ENCODE data around the gene HECW1.

HECW1 gene

DNA sequence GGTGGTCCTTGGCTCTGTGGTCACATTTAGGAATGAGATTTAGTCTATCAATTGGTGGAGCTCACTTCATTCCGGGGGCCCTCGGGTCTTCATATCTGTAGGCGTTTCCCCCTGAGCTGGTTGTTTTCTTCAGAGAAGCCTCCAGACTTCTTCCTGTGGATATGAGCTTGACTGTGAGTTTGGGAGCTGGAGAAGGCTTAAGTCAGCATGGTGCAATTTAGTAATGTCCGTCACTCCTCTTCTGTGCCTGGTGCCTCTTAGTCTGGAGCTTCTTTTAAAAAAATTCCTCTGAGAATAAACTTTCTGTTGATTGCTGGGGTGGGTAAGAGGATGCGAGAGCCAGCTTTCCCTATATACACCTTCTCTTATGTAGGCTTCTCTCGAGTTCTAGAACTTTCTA lies 40.2 kb downstream of the HECW1 start:
- H3K4me1 Mint-ChIP-seq, result no peaks in the 10 kb centered on the region
- no peaks in the 10 kb centered on the region for H3K36me3 Mint-ChIP-seq
- no peaks in the 10 kb centered on the region for H3K9me3 Mint-ChIP-seq
- no peak overlapping the region for H3K4me3 Mint-ChIP-seq
- no peak overlapping the region for H3K27ac Mint-ChIP-seq
- ATAC-seq, result no peak
- H3K27me3 Mint-ChIP-seq, result peaks cover 17% of the 10 kb centered on the region

DNA sequence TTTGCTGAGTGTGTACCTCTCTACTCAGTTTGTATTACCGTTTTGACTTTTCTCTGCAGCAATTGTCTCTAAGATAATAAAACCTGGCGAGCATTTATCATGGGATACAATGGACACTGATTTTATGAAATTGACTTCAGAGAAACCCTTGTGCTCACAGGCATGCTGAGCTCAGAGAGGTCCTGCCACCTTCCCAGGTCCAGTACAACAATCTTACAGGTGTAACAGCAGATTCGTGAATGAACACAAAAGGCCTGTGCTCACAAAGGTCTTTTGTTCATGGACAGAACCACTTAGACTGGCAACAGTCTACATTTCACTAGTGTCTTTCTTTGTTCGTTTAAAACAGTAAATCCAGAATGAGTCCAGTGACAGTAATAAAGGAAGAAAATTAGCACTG lies 43.2 kb downstream of the HECW1 start:
- Mint-ChIP-seq H3K36me3 (no peaks in the 10 kb centered on the region), H3K27ac (no peak overlapping the region), H3K4me3 (no peak overlapping the region), H3K9me3 (no peaks in the 10 kb centered on the region), H3K4me1 (no peaks in the 10 kb centered on the region), H3K27me3 (peaks cover 9% of the 10 kb centered on the region)
- no peak for ATAC-seq

DNA sequence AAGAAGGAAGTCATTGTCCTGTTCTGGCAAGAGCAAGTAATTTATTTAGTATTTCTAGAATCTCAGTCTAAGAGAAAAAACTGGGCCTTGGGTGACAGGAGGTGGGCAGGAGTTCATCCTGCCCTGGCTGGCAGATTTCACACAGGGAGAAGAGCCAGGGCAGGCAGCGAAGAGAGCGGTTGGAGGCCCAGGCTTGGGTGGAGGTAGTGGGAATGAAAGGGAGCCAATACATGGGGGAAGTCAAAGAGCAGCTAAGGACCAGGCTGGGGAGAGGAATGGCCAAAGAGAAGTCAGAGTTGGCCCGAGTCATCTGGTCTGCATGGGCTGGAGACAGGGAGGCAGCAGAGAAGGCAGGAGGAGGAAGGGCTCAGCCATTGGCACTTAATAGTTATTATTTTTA lies 51.4 kb downstream of the HECW1 start:
- peaks cover 6% of the 10 kb centered on the region for H3K4me1 Mint-ChIP-seq
- H3K36me3 Mint-ChIP-seq, result no peaks in the 10 kb centered on the region
- H3K4me3 Mint-ChIP-seq, result no peak overlapping the region
- peaks cover 14% of the 10 kb centered on the region for H3K27me3 Mint-ChIP-seq
- H3K27ac Mint-ChIP-seq, result no peak overlapping the region
- no peak for ATAC-seq
- H3K9me3 Mint-ChIP-seq, result no peaks in the 10 kb centered on the region

DNA sequence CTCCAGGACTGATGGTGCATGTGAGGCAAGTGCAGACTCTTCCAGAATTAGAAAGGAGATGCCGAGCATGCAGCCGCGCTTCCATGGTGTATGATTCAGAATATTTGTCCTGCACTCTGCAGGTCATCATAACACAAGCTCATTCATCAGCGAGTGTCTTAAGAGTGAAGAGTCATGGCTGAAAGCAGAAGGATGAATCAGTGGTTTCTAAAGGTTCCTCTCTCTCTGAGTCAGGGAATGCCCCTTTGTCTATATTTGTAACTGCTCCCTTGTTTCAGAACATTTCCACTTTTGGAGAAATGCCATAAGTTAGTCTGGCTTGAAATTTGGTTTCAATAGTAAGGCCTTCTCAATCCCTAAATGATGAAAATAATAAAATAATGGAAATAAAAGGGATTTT lies 52.3 kb downstream of the HECW1 start:
- Mint-ChIP-seq H3K27me3 (peaks cover 14% of the 10 kb centered on the region), H3K9me3 (no peaks in the 10 kb centered on the region), H3K4me3 (no peak overlapping the region), H3K27ac (no peak overlapping the region), H3K4me1 (peaks cover 6% of the 10 kb centered on the region), H3K36me3 (no peaks in the 10 kb centered on the region)
- ATAC-seq, result peak; percentile 67

DNA sequence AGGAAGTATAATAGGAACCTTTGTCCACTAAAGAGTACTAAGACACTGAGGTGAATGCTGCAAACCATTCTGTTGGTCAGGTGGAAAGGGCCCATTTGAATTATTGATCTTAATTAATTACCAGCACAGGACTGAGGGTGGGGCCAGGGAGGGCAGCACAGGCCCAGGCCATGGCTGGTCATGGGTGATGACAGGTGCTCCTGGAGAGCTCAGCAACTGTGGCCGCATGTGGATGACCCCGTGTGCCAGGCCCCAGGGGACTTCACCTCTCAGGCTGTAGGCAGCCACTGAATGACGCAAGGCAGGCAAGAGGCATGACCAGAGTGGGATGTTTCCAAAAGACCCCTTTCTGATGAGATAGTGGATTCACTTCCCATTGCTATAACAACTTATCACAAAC lies 54.2 kb downstream of the HECW1 start:
- Mint-ChIP-seq H3K36me3 (no peaks in the 10 kb centered on the region), H3K27ac (no peak overlapping the region), H3K4me3 (no peak overlapping the region), H3K9me3 (no peaks in the 10 kb centered on the region), H3K4me1 (peaks cover 6% of the 10 kb centered on the region), H3K27me3 (peaks cover 23% of the 10 kb centered on the region)
- no peak for ATAC-seq

DNA sequence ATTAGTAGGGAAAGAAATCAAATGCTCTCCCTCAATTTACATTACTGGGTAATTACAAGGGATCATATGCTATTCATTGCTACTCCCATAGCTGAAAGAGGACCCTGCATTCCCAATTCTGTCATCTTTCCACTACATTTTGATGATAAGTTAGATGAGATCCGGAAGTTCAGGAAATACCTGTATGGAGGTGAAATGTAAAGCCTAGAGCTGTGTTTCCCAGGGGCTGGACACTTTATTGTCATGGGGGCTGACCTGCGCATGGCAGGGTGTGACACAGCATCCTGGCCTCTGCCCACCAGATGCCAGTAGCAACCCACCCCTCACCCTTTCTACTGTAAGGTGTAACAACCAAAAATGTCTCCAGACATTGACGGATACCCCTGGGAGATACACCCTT lies 56.6 kb downstream of the HECW1 start:
- H3K36me3 Mint-ChIP-seq, result no peaks in the 10 kb centered on the region
- no peaks in the 10 kb centered on the region for H3K9me3 Mint-ChIP-seq
- no peak overlapping the region for H3K27ac Mint-ChIP-seq
- H3K4me3 Mint-ChIP-seq, result no peak overlapping the region
- peaks cover 6% of the 10 kb centered on the region for H3K4me1 Mint-ChIP-seq
- no peak for ATAC-seq
- H3K27me3 Mint-ChIP-seq, result peaks cover 12% of the 10 kb centered on the region

DNA sequence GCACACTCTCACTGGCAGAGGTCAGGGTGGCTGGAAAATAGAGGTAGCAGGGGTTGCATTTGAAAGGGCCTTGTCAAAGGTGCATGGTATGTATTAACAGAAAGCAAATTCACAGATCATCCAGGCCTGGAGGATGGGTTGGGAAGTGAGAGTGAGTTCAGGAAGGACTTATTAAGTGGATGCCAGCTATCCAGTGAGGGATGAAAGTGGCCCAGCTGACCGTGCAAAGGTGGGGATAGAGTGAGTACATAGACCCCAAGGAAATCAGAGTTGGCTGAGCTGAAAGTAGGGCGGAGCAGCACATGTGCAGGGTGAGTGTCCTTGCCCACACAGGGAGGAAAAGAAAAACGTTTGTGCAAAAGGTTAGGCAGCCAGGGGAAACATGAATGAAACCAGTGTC lies 58.1 kb downstream of the HECW1 start:
- Mint-ChIP-seq H3K27me3 (peaks cover 9% of the 10 kb centered on the region), H3K4me1 (no peaks in the 10 kb centered on the region), H3K36me3 (no peaks in the 10 kb centered on the region), H3K9me3 (no peaks in the 10 kb centered on the region), H3K4me3 (no peak overlapping the region), H3K27ac (no peak overlapping the region)
- ATAC-seq, result no peak

DNA sequence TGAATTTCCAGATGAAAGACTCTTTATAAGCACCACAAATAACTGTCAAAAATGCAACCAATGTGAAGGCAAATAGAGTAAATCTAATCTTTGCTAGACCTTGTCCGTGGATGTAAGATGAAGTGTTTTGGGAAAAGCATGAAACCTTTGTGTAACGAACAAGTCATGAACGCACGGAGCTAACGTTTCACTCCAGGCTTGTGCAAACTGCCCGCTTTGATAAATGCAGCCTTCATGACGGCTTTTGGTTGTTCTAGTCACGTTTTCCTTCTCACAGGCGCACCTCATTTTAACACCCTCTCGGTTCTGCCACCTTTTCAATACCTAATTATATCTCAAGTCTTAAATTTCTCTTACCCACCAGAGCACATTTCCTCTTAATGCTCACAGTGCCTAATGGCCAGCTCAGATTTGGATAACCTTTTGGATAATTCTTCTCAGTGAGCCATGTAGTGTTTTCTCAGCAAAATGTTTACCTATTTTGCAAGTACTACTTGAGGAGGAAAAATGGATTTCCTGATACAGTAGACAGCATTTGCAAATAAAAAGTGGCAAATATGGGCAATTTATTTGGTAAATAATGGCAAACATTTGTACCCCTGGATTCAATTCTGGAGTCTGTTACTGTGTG lies 63.2 kb downstream of the HECW1 start:
- Mint-ChIP-seq H3K27me3 (peaks cover 4% of the 10 kb centered on the region), H3K36me3 (no peaks in the 10 kb centered on the region), H3K27ac (no peak overlapping the region), H3K9me3 (peaks cover under 1% of the 10 kb centered on the region), H3K4me3 (no peak overlapping the region), H3K4me1 (no peaks in the 10 kb centered on the region)
- ATAC-seq, result no peak

DNA sequence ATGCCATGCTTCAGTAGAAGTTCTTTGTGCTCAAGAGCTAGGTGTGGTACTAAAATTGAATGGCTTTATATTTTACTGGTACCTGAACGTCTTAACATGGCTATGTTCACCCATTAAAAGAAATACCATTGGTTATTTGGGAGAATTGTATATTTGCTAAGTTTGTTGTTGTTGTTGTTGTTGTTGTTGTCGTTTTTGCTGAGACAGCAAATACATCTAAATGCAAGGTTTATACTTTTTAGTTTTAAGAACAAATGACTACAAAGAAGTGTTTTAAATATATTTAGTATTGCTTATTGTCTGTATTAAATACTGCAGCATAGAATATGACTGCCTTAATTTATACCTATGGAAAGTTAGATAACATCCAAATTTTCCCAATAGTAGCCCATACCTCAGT lies 66.9 kb downstream of the HECW1 start:
- ATAC-seq, result no peak
- Mint-ChIP-seq H3K4me1 (no peaks in the 10 kb centered on the region), H3K36me3 (no peaks in the 10 kb centered on the region), H3K27ac (no peak overlapping the region), H3K4me3 (no peak overlapping the region), H3K9me3 (peaks cover 4% of the 10 kb centered on the region), H3K27me3 (no peaks in the 10 kb centered on the region)

DNA sequence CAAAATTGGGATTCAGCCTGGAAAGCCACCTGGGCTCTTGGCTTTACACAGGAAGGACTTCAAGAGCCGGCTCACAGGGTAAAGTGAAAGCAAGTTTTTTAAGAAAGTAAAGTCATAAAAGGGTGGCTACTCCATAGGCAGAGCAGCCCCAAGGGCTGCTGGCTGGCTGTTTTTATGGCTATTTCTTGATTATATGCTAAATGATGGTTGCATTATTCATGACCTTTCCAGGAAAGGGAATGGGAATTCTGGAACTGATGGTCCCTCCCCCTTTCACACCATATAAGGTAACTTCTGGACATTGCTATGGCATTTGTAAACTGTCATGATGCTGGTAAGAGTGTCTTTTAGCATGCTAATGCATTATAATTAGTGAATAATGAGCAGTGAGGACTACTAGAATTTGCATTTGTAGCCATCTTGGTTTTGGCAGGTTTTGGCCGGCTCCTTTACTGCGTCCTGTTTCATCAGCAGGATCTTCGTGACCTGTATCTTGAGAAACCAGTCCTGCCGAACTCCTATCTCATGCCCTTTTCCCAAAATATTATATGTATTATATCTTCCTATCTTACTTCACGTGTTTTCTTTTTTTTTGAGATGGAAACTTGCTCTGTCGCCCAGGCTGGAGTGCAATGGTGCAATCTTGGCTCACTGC lies 80.5 kb downstream of the HECW1 start:
- Mint-ChIP-seq H3K27ac (no peak overlapping the region), H3K27me3 (peaks cover 9% of the 10 kb centered on the region), H3K4me3 (no peak overlapping the region), H3K4me1 (no peaks in the 10 kb centered on the region), H3K36me3 (no peaks in the 10 kb centered on the region), H3K9me3 (no peaks in the 10 kb centered on the region)
- no peak for ATAC-seq

DNA sequence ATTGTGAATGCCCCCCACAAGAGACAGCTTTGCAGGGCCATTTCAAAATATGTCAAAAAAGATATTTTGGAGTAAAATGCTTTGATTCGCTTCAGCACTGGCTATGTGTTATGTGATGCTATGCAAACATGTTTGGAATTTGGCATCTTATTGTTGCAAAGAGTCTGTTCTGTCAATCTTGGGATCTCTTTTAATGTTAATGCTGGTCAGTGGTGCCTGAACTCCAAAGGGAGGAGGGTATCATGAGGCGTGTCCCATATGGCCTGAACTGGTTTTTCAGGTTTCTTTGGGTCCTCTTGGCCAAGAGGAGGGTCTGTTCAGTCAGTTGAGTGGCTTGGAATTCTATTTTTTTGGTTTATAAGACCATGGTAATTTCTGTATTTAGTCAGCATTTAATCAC lies 81.4 kb downstream of the HECW1 start:
- ATAC-seq, result no peak
- Mint-ChIP-seq H3K4me1 (no peaks in the 10 kb centered on the region), H3K27me3 (peaks cover 9% of the 10 kb centered on the region), H3K4me3 (no peak overlapping the region), H3K36me3 (no peaks in the 10 kb centered on the region), H3K9me3 (no peaks in the 10 kb centered on the region), H3K27ac (no peak overlapping the region)

DNA sequence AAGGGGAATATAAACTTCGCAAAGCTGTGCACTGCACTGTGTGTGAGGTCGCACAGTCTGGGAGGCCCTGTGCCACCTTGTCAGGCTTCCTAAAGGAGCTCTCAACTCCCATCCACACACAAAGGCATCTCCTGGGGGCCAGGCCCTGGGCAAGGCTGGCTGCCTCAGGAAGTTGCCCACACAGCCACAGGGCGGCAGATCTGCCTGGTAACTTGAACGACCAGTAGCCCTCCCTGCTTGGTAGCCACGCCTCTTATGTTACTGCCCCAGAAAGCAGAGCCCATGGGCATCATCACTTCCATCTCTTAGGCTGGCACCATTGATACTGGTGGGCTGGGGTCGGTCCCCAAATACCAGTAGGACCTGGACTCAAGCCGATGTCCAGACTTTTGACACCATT lies 82.8 kb downstream of the HECW1 start:
- no peak overlapping the region for H3K27ac Mint-ChIP-seq
- H3K36me3 Mint-ChIP-seq, result no peaks in the 10 kb centered on the region
- H3K9me3 Mint-ChIP-seq, result no peaks in the 10 kb centered on the region
- no peaks in the 10 kb centered on the region for H3K4me1 Mint-ChIP-seq
- H3K4me3 Mint-ChIP-seq, result no peak overlapping the region
- no peaks in the 10 kb centered on the region for H3K27me3 Mint-ChIP-seq
- no peak for ATAC-seq

DNA sequence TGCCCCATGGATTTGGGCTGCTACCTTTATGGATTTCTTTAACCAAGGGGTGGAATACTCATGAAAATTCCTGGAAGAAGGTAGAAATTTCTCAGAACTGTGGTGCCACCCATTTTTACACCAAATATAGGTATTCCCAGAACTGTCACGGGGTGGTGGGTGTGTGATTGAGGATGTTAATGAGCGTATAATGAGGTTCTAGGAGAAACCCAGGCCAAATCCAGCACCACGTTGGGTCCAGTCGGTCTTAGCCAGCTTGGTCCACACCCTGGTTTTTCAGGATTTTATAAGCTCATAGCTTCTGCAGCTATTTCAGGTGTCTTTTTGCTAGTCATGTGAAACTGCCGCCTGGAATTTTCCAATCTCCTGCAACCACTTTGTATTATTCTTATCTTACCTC lies 83.3 kb downstream of the HECW1 start:
- H3K27me3 Mint-ChIP-seq, result no peaks in the 10 kb centered on the region
- no peak overlapping the region for H3K27ac Mint-ChIP-seq
- H3K36me3 Mint-ChIP-seq, result no peaks in the 10 kb centered on the region
- H3K9me3 Mint-ChIP-seq, result no peaks in the 10 kb centered on the region
- no peaks in the 10 kb centered on the region for H3K4me1 Mint-ChIP-seq
- no peak overlapping the region for H3K4me3 Mint-ChIP-seq
- ATAC-seq, result no peak

DNA sequence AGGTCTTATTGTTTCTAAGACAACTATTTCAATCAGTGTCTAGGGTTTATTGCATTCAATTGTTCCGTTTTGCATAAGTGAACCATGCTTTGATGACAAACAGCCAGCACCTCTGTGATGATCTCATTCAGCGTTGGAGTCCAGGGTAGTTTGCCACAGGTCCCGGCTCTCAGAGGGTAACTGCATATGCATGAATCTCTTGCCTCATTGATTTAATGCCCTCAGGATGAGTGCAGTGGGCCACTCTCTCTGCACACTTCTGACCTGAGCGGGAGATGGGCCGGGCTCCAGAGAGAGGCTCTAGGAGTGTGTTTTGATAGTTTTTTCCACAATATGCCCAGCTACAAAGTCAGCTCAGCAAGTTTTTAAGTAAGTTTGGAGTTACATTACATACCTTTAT lies 83.9 kb downstream of the HECW1 start:
- Mint-ChIP-seq H3K27ac (no peak overlapping the region), H3K9me3 (no peaks in the 10 kb centered on the region), H3K27me3 (no peaks in the 10 kb centered on the region), H3K4me3 (no peak overlapping the region), H3K36me3 (no peaks in the 10 kb centered on the region), H3K4me1 (no peaks in the 10 kb centered on the region)
- no peak for ATAC-seq

DNA sequence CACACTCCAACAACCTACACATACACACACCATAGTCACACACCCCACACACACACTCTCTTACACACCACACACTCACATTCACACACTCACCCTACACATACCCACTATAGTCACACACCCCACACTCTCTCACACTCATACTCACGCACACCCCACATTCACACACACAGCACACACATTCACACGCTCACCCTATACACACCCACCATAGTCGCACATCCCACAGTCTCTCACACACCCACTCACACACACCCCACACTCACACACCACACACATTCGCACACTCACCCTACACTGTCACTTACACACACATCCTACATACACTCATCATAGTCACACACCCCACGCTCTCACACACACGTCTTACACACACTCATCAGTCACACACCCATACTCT lies 85.6 kb downstream of the HECW1 start:
- Mint-ChIP-seq H3K36me3 (no peaks in the 10 kb centered on the region), H3K27ac (no peak overlapping the region), H3K27me3 (peaks cover 6% of the 10 kb centered on the region), H3K4me3 (no peak overlapping the region), H3K9me3 (no peaks in the 10 kb centered on the region), H3K4me1 (no peaks in the 10 kb centered on the region)
- ATAC-seq, result no peak

DNA sequence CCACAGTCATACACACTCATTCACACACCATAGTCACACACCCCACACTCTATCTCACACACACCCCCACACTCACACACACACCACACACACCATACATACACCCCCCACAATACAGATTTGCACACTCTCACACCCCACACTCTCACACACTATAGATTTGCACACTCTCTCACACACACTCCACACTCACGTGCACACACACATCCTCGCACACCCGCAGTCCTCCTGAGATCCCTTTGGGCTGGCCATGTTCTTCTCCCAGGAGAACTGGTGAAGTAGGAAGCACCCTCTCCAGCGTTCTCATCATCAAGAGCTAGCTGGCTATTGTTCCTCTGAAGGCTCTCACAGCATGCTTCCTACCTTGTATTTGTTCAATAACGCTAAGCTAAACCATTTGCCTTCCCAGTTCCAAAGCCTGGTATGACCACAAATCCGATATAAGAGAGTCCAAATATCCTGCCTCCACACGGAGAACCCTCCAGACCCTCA lies 86.2 kb downstream of the HECW1 start:
- Mint-ChIP-seq H3K4me1 (no peaks in the 10 kb centered on the region), H3K4me3 (no peak overlapping the region), H3K9me3 (no peaks in the 10 kb centered on the region), H3K27ac (no peak overlapping the region), H3K27me3 (peaks cover 9% of the 10 kb centered on the region), H3K36me3 (no peaks in the 10 kb centered on the region)
- ATAC-seq, result no peak
